HG02938 (cell line): ENCODE measurements around the gene ADD1.
A peak's percentile ranks its signal among the peaks of the same experiment; 100 is the strongest.

ENCODE experiments used
- ATAC-seq: cut with Tn5 transposase; IDR thresholded peaks from one replicate; pipeline ENCODE4 v1.9.1; 2021; ENCODE audit warnings: mild to moderate bottlenecking, moderate library complexity; ENCODE audit not compliant: unreplicated experiment

Gene ADD1, protein sequence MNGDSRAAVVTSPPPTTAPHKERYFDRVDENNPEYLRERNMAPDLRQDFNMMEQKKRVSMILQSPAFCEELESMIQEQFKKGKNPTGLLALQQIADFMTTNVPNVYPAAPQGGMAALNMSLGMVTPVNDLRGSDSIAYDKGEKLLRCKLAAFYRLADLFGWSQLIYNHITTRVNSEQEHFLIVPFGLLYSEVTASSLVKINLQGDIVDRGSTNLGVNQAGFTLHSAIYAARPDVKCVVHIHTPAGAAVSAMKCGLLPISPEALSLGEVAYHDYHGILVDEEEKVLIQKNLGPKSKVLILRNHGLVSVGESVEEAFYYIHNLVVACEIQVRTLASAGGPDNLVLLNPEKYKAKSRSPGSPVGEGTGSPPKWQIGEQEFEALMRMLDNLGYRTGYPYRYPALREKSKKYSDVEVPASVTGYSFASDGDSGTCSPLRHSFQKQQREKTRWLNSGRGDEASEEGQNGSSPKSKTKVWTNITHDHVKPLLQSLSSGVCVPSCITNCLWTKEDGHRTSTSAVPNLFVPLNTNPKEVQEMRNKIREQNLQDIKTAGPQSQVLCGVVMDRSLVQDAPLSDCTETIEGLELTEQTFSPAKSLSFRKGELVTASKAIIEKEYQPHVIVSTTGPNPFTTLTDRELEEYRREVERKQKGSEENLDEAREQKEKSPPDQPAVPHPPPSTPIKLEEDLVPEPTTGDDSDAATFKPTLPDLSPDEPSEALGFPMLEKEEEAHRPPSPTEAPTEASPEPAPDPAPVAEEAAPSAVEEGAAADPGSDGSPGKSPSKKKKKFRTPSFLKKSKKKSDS

DNA sequence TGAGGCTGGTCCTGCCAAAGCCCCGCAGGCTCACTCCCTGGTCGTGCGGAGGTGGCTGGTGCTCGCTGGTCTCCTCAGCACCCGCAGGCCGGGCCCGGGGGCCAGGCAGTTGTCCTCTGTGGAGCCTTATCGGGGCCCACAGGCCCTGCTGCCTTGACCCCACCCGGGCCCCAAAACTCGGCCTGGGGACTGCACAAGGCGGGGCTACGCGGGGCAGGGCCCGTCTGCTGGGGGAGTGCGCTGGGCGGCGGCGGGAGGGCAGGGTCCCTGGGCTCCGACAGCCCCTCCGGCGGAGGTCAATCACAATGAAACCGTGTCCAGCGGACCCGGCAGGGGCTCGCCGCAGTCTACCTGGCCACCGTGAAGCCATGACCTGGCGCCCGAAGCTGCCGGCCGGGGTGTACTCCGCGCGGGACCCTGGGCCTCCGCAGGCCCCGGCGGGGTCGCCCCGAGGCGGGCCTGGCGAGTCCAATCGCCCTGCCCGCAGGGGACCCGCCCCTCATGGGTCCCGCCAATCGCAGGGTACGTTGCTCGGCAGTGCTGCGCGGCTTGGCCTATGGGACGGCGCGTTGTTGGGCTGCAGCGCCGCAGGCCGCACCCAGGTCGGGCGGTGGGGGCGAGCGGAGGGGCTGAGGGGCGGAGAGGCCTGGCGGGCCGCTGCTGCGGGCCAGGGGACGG is at the start of gene ADD1:
TSS of gene ADD1 (plus strand) at position 582 of the 678 bp plus-strand sequence. CDS start 32,072 bp downstream, outside the sequence.
- ATAC-seq, result peak; percentile 73

- no peak for ATAC-seq
Observed at GRCh38 chr4:2794486-2795299, 49.0 kb upstream of the ADD1 start.

DNA sequence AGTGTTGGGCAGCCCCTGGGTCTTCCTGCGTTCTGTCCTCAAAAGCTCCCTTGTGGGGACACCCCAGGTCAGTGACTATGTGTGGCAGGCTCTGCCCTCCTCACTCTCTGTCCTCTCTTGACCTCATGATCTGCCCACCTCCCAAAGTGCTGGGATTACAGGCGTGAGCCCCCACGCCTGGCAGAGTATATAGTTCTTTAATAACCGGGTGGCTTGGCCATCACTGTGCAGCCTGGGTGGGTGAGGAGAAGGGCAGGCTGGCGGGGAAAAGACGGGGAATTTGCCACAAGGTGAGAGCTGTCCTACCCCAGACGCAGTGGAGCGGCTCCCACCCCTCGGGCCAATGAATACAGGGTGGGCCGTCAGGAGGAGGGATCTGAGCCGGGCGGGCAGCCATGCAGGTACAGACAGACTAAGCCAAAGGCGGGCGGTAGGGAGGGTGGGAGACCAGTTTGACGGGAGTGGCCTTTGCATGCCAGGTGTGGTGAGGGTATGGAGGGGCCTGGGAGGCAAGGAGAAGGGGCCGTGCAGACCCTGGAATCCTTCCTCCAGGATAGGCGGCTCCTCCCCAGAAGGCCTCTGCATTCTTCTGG is 48.2 kb upstream of the ADD1 start:
- ATAC-seq, result no peak

- ATAC-seq, result no peak
Observed at GRCh38 chr4:2795893-2796848, 47.5 kb upstream of the ADD1 start.

DNA sequence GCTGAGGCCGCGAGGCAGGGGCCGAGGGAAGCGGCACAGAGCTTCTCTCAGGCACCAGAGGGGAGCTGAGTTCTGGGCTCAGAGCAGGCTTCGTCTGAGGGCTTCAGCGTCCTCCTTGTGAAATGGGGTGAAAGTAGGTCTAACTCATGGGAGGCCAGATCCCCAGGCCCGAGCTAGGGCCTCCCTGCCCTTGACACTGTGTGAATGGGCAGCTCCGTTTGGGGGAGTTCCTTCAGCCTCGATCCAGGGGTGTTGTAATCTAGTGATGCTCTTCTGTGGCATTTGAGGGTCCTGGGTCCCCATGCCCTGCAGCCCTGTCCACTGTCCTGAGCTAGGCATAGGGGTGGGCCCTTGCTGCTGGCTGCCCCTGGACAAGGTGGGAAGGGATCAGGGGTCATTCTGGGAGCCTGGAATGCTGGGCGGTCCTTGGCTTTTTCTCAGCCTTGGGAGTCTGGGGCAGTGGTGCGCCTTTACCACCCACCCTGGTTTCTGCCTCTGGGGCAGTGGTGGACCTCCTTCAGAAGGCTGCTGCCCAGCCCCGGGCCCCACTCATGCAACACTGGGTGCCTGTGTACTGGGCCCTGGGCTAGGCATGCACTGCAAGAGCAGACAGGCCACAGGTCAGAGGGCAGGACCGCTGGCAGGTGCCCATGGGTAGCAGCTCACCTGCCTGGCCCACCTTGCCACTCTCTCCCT is 46.6 kb upstream of the ADD1 start:
- no peak for ATAC-seq

DNA sequence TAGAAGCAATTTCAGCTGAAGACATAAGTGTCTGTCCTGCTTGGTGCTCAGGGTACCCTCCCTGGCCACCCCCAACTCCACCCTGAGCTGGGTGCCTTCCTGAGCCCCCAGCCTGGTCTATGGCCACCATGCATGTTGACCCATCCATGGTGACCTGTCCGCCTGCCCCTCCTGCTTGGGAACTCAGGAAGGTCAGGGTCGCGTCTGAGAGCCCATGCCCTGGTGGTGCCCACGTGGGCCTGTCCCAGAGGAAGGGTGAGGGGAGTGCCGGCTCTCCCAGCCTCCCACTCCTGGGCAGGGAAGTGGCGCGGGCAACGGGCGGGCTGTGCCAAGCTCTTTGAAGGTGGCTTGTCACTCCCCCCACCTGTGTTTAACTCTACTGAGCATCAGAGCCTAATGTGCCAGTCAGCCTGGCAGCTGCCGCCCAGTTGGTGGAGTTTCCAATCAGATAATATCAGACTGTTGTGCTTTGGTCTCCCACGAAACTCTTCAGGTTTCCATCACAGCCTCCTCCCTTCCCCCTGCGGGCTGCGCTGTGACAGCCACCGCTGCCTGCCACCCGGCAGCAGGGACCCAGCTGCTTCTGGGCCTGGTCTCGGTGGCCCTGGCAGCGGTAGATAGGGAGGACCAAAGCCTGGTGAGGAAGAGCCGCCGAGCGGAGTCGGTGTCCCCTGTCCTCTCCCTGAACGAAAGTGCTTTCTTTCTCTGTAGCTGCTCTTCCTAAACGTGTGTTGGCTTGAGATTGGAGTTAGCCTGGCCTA is 45.9 kb upstream of the ADD1 start:
- ATAC-seq, result no peak

DNA sequence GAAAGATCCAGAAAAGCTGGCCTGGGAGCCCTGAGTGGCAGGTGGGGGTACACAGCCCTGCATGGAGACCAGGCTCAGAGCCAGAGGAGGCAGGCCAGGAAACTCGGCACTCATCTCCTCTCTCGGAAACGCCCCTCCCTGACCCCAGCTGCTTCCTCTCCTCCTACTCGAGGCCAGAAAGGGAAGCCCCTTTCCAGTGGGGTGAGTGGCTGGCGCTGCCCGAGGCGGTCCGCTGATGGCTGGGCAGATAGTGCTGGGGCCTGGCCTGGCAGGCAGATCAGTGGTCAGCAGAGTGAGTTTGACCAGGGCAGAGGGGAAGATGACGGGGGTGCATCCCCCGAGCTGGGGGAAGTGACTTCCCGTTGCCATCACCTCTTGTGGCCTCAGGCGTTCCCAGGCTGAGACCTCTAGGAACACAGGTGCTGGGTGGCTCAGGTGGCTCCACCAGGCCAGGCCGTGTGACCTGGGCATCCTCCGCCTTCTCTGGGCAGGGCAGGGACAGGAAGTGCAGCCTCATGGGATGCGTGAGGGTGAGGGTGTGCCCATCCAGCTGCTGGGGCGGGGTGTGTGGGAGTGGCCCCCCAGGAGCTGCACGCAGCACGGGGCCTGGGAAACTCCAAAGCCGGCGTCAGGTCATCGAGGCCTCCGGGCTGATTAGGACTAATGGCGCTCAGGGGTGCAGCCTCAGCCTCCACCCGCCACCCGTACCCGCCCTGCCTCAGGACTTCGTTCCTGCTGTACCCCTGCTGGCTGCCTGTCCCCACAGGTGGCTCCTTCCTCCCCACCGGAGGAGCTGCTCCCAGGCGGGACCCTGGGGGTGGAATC is 45.0 kb upstream of the ADD1 start:
- peak; percentile 56 for ATAC-seq

DNA sequence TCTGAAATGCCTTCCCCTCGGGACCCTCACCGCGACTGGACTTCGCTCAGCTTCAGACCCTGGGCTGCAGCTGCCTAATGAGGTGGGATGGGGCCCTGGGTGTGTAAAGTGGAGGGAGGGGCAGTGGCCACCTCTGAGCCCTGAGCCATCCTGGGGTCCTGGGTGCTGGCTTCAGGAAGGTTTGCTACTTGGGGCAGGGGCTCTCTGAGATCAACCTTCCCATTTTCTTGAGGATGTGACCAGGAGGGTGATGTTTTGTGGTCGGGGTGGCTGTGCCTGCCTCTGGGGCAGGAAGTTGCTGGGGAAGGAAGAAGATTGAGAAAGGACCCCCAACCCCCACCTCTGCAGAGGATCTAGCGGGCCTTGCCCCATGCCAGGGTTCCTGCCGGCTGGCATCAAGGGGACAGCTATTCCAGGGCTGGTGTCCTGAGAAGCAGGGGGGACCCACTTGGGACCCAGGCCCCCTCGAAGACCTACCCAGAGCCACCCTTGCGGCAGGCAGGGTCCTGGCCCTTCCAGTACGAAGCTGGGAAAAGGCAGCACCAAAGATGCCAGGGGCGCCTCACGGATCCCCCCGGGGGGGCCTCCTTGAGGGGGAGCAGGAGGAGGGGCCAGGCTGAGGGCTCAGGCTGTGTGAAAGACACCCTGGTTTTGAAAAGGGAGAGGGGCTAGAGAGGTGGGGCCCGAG is 44.3 kb upstream of the ADD1 start:
- ATAC-seq, result no peak

- ATAC-seq, result no peak
Observed at GRCh38 chr4:2799971-2800690, 43.5 kb upstream of the ADD1 start.

GRCh38 chr4:2800691-2801596 is 42.7 kb upstream of the ADD1 start:
- no peak for ATAC-seq

- ATAC-seq, result no peak
Observed at GRCh38 chr4:2802618-2803531, 40.8 kb upstream of the ADD1 start.

DNA sequence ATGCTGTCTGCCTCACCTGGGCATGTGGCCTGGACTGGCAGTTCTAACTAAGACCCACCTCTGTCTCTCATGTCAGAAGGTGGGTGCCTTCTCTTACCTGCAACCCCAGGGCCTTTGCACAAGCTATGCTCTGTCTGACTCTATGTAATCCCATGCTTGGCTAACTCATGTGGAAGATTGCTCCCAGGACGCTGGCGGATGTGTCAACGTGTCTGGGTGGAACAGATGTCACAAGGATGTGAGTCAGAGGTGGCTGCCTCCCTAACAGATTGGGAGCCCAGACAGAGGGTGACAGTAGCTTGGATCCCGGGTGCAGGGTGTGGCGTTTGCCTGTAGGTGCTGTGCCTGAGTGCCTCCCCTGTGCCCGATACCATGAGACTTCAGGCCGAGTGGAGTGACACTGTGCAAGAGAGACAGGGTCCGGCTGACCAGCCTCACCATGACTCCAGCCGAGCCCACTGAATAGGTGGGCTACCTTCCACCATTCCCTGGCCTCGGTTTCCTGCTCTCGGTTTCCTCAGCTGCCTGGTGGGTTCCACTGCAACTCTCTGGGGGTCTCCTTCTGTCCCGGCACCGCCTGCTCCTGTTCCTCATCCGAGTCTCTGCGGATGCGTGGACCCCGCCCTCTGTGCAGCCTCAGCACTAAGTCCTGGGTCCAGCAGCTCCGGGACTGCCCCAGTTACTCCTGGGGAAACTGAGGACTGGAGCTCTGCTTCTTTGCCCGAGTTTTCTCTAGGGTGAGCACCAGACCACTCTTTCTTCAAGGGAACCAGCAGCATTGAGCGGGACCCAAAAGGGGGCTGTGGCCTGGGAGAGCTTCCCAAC is 39.8 kb upstream of the ADD1 start:
- ATAC-seq, result no peak

GRCh38 chr4:2804449-2804972 is 39.1 kb upstream of the ADD1 start:
- ATAC-seq, result no peak
